ENCODE measurements around the gene FAM120AOS.
"Not testable (repeated sequence)": the region's sequence is repeated elsewhere in the genome, so short reads cannot be mapped to it uniquely, and the experiment has no call there.

Gene FAM120AOS

GRCh38 chr9:93466416-93467061 is 13.2 kb upstream of the FAM120AOS start:
- FAIRE-seq = no peak

GRCh38 chr9:93465855-93466254 is 12.5 kb upstream of the FAM120AOS start:
- FAIRE-seq = no peak

- FAIRE-seq = no peak
Measured at GRCh38 chr9:93464876-93465275, 11.5 kb upstream of the FAM120AOS start.

DNA sequence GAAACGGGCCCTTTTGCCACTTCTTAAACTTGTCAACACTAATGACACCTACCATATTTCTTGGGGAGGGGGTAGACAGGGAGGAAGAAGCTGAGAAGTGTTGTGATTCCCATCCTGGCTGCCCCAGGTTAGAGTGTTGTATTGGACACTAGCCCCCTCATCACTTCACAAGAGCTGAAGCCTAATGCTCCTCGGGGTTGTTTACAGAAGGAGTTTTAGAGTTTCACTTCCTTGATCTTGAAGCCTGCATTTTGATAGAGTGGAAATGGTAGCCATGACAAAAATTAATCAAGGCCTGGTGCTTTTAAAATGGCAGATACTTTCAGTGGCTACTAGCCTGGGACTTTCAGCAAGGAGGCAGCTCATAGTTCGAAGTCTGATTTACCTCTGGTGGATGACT is 11.0 kb upstream of the FAM120AOS start:
- FAIRE-seq = no peak

- no peak for FAIRE-seq
Measured at GRCh38 chr9:93463638-93464248, 10.4 kb upstream of the FAM120AOS start.

DNA sequence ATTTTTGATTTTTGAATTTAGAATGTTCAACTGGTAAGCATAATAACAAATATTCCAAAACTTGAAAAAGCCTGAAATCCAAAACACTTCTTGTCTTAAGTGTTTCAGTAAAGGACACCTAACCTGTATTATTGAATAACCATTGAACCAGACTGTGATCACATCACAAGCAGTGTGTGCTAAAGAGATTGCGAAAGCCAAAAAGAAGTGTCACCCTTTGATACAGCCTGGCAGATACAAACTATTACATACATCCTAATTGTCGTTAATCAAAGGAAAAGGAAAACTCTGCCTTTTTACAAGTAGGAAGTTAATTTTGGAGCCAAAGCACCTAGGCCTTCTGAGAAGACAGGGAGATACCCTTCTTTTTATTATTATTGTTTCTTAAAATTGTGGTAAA is 8.4 kb upstream of the FAM120AOS start:
- FAIRE-seq = no peak

DNA sequence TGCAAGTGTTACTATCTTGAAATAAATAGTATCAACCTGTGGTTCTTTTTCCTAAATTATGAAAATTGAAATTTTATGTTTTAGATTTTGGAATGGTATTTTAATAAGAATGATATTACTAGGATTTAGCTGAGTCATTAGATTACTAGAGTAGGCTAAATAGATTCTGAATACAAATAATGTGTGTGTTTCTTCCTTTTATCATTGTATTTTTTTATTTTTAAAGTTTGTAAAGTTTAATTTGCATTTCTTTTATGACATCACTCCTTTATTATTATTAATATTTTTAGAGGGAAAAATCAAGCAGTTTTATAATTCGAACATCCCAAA is 8.0 kb upstream of the FAM120AOS start:
- FAIRE-seq = peak; percentile 13

GRCh38 chr9:93460689-93461413 is 7.5 kb upstream of the FAM120AOS start:
- FAIRE-seq = no peak

DNA sequence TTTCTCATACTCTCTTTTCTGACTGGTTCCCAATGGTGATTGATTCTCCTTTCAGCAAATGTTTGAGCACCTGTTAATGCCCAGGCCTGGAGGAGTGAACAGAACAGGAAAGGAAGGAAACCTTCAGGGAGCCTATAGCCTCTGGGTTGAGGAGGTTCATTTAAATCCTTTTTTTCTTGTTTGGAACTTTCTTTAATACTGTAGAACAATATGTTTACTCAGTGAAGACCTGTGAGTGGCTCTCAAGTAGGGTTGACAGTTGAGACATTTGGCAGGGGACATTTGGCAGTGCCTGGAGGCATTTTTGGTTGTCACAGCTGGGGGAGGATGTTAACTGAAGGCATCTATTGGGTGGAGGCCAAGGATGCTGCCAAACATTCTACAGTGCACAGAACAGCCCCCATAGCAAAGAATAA is 6.1 kb upstream of the FAM120AOS start:
- no peak for FAIRE-seq

DNA sequence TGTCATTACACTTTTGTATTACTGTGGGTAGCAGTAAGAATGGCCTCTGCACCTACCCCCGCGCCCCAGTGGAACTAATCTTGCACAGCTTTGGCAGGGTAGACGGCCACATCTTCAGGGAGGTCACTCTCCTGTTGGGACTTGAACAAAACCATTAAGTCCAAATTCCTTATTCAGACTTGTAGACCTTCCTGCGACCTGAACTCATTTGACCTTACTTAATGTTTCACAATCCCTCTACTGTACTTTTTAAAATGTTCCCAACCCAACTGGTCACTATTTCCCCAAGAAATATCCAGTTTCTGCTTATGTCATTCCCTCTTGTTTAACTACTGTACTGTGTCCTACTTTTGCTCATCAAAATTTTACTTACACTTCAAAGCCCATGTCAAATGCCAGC is 5.3 kb upstream of the FAM120AOS start:
- no peak for FAIRE-seq

DNA sequence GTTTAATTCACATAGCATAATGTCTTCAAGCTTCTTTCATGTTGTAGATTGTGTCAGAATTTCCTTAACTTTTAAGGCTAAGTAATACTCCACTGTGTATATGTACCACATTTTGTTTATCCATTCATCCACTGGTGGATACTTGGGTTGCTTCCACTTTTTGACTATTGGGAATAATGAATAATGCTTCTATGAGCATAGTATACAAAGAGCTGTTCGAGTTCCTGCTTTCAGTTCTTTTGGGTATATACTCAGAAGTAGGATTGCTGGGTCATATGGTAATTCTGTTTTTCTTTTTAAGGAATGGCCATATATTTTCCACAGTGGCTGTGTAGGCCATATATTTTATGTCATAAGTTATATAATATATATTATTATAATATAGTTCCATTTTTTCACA is 3.6 kb upstream of the FAM120AOS start:
- no peak for FAIRE-seq

DNA sequence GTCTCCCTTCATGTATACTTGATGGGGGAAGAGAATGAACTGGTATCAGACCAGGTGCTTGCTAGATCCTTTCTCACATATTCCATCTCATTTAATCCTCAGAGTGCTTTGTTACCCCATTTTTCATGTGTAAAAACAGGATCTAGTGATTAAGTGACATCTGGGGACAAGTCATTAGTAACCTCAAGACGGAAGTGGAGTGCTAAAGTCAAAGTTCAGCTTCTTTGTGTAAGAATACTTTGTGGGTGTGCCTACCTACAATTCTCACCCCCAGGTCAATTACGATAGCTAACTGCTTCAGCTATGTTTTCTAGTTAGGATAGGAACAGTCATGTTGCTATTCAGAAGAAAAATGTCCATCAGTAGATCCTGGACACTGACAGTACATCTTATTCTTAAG is 3.1 kb upstream of the FAM120AOS start:
- FAIRE-seq = no peak

DNA sequence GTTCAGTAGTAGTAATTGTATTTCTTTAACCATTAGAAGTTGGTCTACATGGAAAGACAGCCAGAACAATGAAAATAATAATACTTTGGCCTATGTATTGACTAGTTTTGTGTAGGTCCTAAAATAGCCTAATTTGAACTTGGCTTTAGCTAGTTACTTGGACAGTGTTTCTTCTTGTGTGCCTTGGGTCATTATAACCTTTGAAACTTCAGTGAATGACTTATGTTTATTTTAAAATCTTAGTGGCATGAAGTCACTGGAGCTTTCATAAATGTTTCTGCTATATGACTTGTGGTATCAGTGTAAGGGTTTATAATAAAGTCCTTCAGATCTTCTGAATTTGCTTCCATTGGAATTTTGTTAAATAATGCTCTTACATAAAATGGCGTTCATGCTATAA is 2.6 kb upstream of the FAM120AOS start:
- no peak for FAIRE-seq

DNA sequence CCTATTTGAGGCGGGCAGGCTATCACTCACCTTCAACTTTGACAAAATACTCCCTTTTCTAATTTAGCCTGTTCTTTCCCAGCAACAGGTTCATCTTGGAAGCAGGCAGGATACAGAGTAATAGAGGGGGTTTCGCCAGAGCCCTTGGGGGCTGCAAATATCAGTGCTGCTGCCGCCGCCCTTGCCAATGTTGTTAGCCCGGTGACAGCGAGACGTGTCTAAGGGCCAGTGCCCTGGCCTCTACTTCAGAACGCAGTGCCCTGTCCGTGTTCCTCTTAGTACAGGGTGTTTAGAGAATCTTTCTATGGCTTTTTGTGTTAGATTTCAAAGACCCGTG is 703 bp downstream of the FAM120AOS start:
- no peak for FAIRE-seq

DNA sequence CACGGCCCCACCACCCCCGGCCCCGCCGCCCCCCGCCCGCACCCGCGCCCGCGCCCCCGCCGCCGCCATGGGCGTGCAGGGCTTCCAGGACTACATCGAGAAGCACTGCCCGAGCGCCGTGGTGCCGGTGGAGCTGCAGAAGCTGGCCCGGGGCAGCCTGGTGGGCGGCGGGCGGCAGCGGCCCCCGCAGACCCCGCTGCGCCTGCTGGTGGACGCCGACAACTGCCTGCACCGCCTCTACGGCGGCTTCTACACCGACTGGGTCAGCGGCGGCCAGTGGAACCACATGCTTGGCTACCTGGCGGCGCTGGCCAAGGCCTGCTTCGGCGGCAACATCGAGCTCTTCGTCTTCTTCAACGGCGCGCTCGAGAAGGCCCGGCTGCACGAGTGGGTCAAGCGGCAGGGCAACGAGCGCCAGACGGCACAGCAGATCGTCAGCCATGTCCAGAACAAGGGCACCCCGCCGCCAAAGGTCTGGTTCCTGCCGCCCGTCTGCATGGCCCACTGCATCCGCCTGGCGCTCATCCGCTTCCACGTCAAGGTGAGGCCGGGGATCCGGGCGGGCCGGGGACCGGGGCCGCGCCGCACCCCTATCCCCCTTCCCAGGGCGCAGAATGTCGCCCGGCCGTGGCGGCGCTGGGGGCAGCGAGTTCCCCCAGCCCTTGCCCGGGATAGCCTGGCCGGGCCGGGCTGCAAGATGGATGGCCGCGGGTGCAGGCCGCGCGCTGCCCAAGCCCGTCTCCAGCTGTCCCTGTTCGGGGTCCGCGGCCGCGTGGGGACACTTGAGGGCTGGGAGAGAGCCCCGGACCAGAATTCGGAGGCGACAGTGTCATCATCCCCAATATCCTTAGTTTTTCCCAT is 1.3 kb downstream of the FAM120AOS start:
- no peak for FAIRE-seq

DNA sequence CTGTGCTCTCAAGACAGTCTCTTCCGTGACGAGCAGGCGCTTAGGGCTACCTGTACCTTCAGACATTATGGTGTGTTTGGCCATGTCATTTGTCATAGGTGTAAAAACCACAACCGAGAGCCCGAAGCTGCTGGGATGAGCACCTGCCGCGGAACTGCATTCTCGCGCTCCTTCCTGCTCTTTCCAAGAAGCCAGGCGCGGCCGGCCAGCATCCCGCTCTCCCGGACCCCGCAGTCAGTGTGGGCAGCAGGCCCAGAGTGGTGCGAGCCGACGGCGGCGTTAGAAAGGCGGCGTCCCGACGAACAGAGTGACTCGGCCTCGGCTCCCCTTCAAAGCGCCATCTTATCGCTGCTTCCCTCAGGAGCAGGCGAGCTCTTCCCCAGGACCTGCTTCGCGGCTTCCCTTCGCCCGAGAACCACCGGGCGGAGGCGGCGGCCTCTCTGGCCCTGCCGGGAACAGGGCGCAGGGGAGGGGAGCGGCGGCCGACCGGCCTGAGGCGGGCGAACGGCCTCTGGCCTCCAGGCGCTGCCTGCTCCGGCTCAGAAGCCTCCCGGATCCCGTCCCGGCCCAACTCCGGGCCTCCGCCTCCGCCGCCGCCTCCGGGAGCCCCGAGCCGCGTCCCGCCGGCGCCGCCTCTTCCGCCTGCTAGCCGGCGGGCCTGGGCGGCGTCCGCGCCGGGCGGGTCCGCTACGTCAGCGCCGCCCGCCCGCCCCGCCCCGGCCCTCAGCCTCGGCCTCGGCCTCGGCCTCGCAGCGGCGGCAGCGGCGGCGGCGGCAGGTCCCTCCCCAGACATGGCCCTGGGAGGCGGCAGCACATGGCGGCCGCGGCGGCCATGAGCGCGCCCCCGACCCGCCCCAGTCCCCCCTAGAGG is 2.2 kb downstream of the FAM120AOS start, which contains the start of gene FAM120A:
TSS of gene FAM120A (plus strand) at position 741 of the 871 bp plus-strand sequence. CDS start 231 bp downstream, outside the sequence.
- no peak for FAIRE-seq

DNA sequence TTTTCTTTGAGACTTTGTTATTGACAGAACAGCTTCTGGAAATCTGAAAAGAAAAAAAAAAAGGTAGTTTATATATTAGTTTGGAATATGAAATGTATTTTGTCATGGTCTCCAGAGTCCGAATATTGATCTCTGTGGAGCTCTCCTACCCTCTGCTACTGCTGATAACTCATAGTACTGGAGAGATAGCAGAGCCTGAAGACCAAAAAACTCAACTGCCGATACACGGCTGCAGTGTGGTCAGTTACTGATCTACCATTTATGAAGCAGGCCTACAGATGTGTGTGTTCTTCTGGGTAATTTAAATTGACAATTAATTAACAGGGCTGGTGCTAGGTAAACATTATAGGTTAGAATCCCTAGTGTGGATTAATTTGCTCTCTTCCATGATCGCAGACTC is 5.7 kb downstream of the FAM120AOS start:
- FAIRE-seq = no peak

DNA sequence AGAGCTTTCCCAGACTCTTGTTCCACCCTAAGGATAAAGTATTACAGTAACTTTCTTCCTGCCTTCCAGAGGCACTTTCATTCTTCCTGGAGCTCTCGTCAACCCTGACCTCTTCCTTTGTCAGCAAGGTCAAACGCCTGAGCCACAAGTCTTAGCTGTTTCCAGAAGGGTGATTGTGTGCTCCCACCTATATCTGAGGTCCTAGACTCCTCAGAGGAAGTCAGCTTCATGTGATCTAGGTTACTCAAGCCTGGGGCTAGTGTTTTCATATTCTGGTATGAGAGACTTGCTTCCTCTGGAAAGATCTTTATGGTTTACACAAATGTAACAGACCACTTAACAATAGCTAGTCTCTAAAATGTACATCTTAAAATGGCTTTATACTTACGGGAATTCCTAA is 7.3 kb downstream of the FAM120AOS start:
- FAIRE-seq = no peak

- FAIRE-seq = no peak
Measured at GRCh38 chr9:93440896-93441580, 12.3 kb downstream of the FAM120AOS start.

DNA sequence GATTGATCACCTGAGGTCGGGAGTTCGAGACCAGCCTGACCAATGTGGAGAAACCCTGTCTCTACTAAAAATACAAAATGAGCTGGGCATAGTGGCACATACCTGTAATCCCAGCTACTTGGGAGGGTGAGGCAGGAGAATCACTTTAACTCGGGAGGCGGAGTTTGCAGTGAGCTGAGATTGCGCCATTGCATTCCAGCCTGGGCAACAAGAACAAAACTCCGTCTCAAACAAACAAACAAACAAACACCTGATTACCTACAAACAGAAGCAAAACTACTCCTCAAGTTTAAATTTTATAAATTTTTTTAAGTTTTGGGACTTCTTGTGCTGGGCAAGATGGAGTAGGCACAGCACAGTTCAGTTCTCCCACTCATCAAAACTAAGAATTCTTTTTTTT is 14.1 kb downstream of the FAM120AOS start:
- not testable (repeated sequence) for FAIRE-seq

GRCh38 chr9:93437996-93438395 is 15.4 kb downstream of the FAM120AOS start:
- no peak for FAIRE-seq
